Measurements from ENCODE around the gene ADD3.

The ADD3 gene

DNA sequence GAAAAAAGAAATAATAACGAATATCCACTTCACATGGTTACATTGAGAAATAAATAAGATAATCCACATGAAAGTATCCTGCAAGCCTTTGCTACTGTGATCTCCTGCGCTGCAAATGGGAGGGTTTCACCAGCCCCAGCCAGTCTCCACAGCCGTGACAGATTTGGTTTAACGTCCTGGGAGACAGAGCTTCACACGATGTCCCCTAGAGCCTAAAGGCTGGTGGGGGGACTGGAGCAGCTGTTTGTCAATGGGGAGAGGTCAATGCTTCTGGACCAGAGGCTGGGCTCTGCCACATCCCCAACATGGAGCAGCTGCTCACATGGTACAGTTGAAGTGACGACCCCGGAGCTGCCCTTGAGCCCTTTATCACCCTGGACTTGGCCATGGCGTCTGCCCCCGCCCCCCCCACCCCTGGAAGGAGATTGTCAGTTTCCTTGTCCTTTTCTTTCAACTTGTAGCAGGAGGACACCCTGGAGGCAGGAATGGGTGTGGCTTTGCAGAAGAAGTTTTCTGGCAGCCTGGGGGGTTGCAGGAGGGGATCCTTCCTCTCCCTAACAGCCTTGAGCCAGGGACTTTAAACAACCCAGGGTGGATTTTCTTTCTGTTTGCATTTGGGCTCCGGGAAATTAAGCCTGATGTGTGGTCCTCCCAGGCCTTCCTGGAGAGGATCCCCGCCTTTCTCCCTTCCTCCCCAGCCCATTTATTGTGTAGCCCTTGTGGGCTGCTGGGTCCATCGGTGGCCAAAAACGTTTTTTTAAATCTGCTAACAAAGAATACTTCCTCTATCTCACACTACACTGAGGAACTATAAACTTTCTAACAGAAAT lies 162.6 kb downstream of the ADD3 start:
- Mint-ChIP-seq H3K9me3 (no peaks in the 10 kb centered on the region), H3K27me3 (ENCODE audit: low read depth, poor library complexity) (peaks cover 89% of the 10 kb centered on the region), H3K4me1 (peaks cover 43% of the 10 kb centered on the region), H3K4me3 (no peak overlapping the region), H3K36me3 (ENCODE audit: low read depth) (no peaks in the 10 kb centered on the region), H3K27ac (no peak overlapping the region)
- TF ChIP-seq, protein P1, sequence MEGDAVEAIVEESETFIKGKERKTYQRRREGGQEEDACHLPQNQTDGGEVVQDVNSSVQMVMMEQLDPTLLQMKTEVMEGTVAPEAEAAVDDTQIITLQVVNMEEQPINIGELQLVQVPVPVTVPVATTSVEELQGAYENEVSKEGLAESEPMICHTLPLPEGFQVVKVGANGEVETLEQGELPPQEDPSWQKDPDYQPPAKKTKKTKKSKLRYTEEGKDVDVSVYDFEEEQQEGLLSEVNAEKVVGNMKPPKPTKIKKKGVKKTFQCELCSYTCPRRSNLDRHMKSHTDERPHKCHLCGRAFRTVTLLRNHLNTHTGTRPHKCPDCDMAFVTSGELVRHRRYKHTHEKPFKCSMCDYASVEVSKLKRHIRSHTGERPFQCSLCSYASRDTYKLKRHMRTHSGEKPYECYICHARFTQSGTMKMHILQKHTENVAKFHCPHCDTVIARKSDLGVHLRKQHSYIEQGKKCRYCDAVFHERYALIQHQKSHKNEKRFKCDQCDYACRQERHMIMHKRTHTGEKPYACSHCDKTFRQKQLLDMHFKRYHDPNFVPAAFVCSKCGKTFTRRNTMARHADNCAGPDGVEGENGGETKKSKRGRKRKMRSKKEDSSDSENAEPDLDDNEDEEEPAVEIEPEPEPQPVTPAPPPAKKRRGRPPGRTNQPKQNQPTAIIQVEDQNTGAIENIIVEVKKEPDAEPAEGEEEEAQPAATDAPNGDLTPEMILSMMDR (IDR thresholded peaks at IDR 0.05) = no peak
- DNase-seq = no peak

- Mint-ChIP-seq H3K4me1 (peaks cover 39% of the 10 kb centered on the region), H3K36me3 (ENCODE audit: low read depth) (no peaks in the 10 kb centered on the region), H3K27ac (no peak overlapping the region), H3K27me3 (ENCODE audit: low read depth, poor library complexity) (peaks cover 87% of the 10 kb centered on the region), H3K4me3 (peak overlapping the region; percentile 9), H3K9me3 (no peaks in the 10 kb centered on the region)
- TF ChIP-seq, protein P1 (IDR thresholded peaks at IDR 0.05) = no peak
- no peak for DNase-seq
Observed at GRCh38 chr10:110171032-110171431, 163.2 kb downstream of the ADD3 start.

DNA sequence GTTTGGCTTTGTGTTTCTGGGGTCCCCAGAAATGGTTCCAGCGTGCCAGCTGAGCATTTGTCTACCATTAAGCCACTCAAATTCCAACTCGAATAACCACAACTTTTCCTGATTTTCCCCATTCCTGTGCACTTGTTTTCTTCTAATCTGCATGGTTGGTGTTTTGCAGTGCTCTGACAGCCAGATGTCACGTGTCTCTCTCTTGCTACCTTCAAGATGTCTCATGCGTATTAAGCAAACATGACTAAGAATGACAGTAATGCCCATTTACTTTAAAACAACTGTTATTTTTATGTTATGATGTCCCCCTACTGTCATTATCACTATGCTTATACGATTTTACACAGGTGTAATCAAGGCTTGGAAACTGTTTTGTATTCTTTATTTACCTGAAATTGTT lies 164.4 kb downstream of the ADD3 start:
- H3K36me3 Mint-ChIP-seq (ENCODE audit: low read depth) = no peaks in the 10 kb centered on the region
- peaks cover 42% of the 10 kb centered on the region for H3K4me1 Mint-ChIP-seq
- no peak overlapping the region for H3K4me3 Mint-ChIP-seq
- no peaks in the 10 kb centered on the region for H3K9me3 Mint-ChIP-seq
- TF ChIP-seq, protein P1 (IDR thresholded peaks at IDR 0.05) = no peak
- no peak overlapping the region for H3K27ac Mint-ChIP-seq
- DNase-seq = no peak
- peaks cover 81% of the 10 kb centered on the region for H3K27me3 Mint-ChIP-seq (ENCODE audit: low read depth, poor library complexity)

DNA sequence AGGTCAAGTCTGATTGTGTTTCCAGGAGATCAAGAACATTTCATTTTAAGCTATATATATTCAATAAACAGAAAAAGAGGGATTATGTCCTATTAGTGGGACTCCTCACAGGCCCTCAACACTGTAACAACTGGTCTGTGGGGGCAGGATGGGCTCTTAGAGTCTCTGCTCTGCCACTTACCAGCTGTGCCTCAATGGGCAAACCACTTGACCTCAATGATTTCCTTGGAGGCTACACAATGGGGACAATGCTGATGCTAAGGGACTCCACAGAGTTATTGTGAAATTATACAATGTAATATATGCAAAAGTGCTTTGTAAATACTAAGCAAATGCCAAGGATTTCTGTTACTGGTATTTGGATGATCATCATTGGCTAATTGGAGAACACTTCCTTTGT lies 166.4 kb downstream of the ADD3 start:
- Mint-ChIP-seq H3K27me3 (ENCODE audit: low read depth, poor library complexity) (peaks cover 76% of the 10 kb centered on the region), H3K9me3 (no peaks in the 10 kb centered on the region), H3K4me3 (no peak overlapping the region), H3K27ac (no peak overlapping the region), H3K4me1 (peaks cover 28% of the 10 kb centered on the region), H3K36me3 (ENCODE audit: low read depth) (no peaks in the 10 kb centered on the region)
- TF ChIP-seq, protein P1 (IDR thresholded peaks at IDR 0.05) = no peak
- DNase-seq = no peak

DNA sequence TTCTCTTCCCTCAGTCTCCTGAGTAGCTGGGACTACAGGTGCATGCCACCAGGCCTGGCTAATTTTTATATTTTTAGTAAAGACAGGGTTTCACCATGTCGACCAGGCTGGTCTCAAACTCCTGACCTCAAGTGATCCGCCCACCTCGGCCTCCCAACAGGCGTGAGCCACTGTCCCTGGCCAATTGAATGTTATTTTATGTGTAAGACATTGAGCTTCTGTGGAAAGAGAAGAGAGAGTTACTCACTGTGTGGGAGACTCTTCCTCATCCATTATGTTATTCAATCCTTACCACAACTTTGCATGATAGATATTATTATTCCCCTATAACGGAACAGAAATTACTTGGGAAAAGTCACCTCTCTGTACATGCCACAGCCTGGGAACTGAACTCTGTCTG lies 167.0 kb downstream of the ADD3 start:
- DNase-seq = no peak
- Mint-ChIP-seq H3K36me3 (ENCODE audit: low read depth) (no peaks in the 10 kb centered on the region), H3K27me3 (ENCODE audit: low read depth, poor library complexity) (peaks cover 73% of the 10 kb centered on the region), H3K9me3 (no peaks in the 10 kb centered on the region), H3K4me1 (peaks cover 22% of the 10 kb centered on the region), H3K4me3 (no peak overlapping the region), H3K27ac (no peak overlapping the region)
- TF ChIP-seq, protein P1 (IDR thresholded peaks at IDR 0.05) = no peak

DNA sequence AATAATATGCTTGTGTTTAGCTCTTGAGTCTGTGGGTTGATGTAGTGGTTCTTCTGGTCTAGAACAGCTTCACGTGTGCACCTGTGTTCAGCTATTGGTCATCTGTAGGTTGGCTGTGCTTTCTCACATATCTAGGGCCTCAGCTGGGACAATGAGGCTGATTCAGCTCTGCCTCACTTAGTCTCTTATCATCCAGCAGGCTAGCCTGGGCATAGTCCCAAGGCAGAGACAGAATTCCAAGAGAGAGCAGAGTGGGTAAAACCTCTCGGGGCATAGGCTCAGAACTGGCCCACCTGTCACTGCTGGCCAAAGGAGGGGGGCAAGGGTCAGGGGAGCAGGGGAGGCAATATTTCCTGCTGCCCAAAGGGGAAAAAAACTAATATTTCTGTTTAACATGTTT lies 167.6 kb downstream of the ADD3 start:
- Mint-ChIP-seq H3K9me3 (no peaks in the 10 kb centered on the region), H3K27ac (no peak overlapping the region), H3K4me1 (peaks cover 17% of the 10 kb centered on the region), H3K4me3 (no peak overlapping the region), H3K36me3 (ENCODE audit: low read depth) (no peaks in the 10 kb centered on the region), H3K27me3 (ENCODE audit: low read depth, poor library complexity) (peaks cover 67% of the 10 kb centered on the region)
- no peak for DNase-seq
- TF ChIP-seq, protein P1 (IDR thresholded peaks at IDR 0.05) = no peak

Data from nephron progenitor cell (in vitro differentiated cells).